Stimulated activated CD4-positive, alpha-beta T cell treated with anti-CD3 and anti-CD28 coated beads, Interleukin-2, amount 100 ng/mL, for 24 hours (primary cell): ENCODE results near the gene MOSMO.
"Not testable (repeated sequence)": the region's sequence is repeated elsewhere in the genome, so short reads cannot be mapped to it uniquely, and the experiment has no call there.

Source experiments
- DNase-seq, 2 donors: peaks; one replicate each; pipeline ENCODE4 v3.0.0-alpha.2; 2020

Gene MOSMO

DNA sequence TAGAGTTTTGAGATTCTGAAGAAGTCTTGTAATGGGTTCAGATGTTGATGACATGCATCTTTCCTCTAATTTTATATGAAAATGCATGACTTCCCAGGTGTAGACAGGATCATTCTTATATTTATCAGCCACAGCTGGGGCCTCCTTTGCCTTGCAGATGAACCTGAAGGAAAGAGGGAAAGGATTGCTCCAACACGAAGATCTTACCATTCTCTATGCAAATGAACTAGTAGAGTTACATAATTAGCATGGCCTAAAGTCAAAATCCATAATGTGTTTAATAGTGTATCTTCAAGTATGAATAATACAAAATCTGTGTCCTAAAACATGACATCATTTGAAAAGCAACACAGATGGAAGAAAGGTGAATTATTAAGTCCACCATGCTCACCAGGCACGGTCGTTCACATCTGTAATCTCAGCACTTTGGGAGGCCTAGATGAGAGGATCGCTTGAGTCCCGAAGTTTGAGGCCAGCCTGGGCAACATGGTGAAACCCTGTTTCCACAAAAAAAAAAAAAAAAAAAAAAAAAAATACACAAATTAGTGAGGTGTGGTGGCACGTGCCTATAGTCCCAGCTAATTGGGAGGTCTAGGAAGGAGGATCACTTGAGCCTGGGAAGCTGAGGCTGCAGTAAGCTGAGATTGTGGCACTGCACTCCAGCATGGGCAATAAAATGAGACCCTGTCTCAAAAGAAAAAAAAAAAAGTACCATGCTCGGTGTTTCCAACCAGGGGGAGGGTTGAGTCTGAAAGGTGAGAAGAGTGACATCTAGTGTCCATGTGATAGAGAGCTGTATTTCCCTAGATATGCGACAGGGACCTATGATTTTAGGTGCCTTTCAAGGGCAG lies 90.7 kb downstream of the MOSMO start:
- DNase-seq: no peak

DNA sequence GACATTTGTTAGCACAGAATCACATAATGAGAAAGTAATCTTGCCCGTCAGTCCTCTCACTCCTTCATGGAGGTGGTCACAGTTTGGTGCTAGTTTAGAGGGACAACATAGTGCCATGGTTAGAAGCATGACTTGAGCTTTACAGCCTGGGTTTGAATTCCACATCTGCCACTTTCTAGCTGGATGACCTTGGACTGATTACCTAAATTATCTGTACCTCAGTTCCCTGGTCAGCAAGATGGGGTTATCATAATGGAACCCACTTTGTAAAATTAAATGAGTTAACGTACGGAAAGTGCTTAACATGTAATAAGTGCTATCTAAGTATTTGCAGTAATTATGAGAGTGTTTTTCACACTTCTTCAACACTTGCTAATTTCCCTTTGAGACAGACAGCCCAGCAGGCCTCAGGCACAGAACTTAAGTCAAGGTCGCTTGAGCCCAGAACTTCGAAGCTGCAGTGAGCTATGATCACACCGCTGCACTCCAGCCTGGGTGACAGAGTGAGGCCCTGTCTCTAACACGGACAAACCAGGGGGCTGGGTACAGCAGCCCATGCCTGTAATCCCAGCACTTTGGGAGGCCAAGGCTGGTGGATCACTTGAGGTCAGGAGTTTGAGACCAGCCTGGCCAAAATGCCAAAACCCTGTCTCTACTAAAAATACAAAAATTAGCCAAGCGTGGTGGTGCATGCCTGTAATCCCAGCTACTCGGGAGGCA lies 91.5 kb downstream of the MOSMO start:
- no peak for DNase-seq

DNA sequence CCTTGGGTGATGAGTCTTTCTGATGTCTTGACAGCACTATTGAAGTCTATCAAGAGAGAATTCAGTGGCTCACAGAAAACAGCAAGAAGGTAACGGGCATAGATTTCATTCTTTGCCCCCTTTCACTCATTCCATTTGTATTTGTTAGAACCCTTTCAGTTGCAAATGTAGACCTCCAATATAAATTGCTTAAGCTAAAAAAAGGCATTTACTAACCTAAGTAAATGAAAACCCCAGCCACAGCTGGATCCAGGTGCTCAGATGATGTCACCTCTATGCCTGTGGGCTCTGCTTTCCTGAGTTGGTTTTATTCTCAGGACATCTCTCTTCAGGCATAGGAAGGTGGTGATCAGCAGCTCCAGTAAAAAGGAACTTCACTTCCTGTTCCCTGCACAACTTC lies 95.5 kb downstream of the MOSMO start:
- no peak for DNase-seq

DNA sequence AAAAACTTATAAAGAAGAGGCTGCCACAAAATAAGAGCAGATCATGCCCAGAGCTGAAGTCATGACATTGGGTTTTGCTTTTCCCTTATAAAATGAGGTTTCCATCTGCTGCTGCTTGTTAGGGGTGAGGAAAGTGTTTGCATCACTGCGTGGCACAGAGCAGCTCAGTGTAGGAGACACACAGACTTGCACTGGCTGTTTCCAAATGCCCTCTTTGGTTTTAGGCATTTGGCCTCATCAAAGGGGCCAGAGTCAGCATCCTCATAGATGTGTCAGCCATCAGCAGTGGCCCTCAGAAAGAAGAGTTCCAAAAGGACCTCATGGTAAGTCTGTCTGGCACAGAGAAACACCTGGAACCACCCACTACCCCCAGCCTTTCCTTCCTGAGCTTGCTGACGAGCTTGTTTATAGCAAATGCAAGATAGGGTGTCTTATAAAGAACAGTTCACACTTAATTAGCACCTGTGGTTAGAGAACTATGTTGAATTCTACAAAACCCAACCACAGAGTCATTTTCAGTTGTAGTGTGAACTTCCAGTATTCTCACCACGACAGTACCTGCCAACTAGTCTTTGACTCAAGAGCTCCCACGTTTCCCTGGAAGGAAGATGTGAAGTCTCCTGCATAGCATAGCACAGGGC lies 101.5 kb downstream of the MOSMO start:
- no peak for DNase-seq

DNA sequence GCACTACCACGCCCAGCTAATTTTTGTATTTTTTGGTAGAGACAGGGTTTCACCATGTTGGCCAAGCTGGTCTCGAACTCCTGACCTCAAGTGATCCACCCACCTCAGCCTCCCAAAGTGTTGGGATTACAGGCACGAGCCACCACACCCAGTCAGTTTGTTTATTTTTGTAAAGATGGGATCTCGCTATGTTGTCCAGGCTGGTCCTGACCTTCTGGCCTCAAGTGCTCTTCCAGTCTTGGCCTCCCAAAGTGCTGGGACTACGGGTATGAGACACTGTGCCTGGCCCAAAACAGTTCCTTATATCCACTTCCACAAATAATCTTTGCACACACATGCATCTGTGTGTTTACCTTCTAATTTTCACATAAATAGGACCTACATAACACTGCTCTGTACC lies 103.7 kb downstream of the MOSMO start:
- not testable (repeated sequence) for DNase-seq

DNA sequence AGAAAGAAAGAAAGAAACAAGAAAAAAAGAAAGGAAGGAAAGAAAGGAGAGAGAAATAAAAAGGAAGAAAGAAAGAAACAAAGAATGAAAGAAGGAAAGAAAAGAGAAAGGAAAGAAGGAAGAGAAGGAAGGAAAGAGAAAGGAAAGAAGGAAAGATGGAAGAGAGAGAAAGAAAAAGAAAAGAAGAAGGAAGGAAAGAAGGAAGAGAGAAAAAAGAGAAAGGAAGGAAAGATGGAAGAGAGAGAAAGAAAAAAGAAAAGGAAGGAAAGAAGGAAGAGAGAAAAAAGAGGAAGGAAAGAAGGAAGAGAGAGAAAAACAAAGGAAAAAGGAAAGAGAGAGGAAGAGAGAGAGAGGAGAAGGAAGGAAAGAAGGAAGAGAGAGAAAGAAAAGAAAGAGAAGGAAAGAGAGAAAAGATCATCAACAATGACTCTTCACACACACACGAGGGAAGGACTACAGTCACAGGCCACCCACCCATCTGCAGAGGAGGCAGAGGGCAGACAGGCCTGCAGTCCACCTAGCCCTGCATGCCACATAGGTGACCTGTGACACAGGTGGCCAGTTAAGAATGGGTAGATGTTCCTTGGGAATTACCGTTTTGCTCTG lies 108.3 kb downstream of the MOSMO start:
- DNase-seq: no peak

DNA sequence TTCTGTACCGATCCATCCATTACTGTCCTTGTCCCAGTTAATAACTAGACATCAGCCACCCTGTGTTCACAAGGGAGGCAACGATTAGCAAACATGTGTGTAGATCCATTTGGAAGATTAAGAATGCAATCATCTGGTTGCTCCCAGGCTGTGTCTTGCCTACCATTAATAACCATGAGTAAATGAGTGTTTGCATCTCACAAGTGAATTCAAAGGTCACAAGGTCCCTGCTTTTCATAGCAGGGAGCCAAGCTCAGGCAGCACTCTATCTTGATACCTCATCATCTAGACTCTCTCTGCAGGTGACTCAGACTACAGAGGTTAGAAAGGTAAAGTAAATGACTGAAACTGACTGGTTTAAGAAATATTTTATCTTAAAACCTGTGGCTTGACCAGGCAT lies 109.7 kb downstream of the MOSMO start:
- no peak for DNase-seq

DNA sequence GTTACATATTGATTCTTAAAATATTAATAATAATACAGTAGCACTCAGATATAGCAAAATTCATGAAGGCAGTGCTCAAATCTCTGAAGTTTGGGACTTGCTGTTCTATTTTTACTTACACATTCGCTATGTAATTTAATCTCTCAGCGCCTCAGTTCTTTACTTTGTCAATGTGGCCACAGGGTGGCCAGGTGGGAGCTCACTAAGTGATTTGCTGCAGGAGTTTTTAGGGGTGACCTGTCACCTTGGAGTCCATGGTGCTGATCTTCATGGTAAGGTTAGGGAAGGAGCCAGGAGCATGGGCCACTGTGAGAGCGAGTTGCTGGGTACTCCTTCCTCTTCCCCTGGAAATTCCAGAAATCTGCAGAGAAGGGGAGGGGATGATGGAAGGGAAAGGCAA lies 112.5 kb downstream of the MOSMO start:
- DNase-seq: no peak

DNA sequence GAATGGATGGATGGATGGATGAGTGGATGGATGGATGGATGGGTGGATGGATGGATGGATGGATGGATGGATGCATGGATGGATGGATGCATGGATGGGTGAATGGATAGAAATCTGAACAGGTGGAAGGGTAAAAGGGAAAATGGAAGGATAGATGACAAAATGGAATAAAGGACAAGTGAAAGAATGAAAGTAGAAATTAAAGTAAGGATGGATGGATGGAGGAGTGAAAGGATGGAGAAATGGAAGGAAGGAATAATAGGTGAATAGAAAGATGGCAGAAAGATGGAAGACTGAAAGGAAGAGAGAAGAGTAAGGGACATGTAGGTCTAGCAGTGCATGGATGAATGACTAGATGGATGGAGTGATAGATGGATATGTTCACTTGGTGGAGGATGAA lies 114.3 kb downstream of the MOSMO start:
- DNase-seq: no peak

DNA sequence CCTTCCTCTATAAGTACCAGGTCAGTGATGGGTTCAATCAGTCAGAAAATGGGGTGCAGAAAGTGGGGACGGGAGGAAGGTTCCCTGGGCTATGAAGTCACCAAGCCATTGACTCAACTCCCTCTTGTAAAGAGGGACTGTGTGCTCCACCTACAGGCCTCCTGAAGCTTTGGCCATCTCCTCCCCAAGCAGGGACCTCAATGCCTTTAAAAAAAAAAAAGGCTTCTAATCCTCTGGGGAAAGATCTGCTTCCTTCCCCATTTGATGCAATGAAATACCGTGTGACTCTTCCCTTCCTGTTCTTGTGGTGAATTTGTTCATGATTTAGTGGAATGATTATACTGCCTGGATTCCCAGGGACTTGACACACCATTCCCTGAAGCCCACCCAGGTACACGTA lies 115.2 kb downstream of the MOSMO start:
- no peak for DNase-seq

DNA sequence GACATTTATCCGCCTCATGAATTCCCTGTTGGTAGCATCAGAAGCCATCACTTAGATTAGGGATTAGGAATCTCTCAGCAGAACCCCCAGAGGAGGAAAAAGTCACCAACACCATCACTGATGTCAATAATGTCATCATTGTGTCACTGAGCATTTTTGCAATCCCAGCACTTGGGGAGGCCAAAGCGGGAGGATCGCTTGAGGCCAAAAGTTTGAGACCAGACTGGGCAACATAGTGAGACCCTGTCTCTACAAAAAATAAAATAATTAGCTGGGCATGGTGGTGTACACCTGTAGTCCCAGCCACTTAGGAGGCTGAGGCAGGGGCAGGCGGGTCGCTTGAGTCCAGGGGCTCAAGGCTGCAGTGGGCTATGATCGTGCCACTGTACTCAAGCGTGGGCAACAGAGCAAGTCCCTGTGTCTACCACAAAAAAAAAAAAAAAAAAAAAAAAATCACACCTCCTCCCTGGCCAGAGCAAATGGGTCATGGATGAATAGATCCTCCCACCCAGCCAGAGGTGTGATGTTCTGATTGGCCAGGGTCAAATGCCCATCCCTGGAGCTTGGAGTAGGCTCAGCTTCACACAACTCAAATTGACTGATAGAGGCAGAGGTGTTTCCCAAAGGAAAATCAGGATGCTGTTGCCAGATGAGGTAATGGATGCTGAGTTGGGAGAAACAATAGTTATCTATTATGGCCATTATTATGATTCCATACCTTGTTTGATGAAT lies 116.0 kb downstream of the MOSMO start:
- no peak for DNase-seq

DNA sequence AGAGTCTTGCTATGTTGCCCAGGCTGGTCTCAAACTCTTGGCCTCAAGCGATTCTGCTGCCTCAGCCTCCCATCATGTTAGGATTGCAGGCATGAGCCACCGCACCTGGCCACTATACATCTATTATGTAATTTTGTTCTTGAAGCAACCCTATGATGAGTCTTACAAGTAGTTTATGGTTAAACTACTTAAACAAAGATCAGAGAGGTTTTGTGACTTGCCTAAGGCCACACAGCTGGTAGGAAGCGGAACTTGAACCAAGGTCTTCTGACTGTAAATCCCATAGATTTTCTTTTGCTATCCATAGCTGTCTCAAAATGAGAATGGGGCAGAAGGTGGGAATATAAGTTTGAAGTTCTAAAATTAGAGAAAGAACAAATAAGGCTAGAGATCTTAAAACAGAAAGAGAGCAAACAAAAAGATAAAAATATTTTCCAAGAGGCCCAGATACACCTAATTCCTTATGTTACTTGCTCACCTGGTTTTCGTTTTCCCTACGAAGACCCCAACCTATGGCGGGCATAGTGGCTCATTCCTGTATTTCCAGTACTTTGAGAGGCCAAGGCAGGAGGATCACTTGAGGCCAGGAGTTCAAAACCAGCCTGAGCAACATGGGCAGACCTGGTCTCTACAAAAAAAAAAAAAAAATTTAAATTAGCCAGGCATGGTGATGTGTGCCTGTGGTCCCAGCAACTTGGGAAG lies 116.8 kb downstream of the MOSMO start:
- no peak for DNase-seq

DNA sequence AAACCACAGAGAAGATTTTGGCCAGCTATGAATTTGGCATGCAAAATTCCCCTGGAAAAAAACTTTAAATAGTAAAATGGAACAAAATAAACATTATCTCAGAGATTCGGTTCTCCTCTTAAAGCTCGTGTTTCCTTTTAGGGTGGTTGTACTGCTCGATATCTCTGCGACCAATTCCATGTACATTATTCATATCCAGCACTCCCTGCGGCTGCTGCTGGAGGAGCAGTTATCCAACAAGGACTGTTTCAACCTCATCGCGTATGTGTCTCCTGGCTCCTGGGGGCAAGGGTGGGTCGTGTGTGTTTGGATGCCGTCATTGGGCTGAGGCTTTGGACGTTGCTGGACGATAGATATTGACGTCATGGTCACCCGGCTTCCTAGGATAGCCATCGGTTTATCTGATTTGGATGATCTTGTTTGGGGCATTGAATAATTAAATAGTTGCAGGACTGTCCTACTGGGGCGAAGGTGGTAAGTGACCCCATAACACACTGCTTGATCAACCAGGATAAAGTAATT lies 118.2 kb downstream of the MOSMO start:
- no peak for DNase-seq

DNA sequence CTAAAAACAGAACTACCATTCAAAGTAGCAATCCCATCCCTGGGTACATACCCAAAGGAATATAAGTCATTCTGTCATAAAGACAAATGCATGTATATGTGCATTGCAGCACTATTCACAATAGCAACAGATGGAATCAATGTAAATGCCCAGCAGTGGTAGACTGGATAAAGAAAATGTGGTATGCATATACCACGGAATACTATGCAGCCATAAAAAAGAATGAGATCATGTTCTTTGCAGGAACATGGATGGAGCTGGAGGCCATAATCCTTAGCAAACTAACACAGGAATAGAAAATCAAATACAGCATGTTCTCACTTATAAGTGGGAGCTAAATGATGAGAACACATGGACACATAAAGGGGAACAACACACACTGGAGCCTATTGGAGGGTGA lies 120.6 kb downstream of the MOSMO start:
- not testable (repeated sequence) for DNase-seq

DNA sequence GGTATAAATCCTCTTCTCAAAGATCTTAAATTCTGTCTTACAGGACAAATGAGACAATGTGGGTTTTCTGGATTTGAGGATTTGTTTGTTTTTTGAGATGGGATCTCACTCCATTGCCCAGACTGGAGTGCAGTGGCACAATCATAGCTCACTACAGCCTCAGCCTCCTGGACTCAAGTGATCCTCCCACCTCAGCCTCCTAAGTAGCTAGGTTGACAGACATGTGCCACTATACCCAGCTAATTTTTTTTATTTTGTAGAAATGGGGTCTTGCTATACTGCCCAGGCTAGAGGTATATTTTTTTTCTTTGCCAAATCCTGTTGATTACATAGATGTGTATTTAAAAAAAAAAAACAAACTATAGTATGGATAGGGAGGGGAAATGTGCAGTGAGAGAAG lies 122.6 kb downstream of the MOSMO start:
- no peak for DNase-seq

DNA sequence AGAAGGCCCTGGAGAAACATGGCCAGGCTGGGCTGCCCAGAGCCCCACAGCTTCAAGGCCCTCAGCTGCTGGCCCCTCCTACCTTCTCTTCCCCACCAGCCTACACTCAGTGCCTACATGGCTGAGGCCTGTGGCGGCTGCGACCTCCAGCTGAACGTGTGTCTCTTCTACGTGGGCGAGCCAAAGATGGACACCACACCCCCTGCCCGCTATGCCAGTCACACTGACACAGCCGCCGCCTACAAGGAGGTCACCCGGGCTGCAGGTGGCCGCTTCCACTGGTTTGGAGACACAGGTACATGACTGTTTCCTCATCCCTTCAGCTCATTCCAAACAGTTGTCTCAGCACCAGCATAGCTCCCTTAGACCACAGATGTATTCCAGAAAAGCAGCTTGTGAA lies 124.9 kb downstream of the MOSMO start:
- DNase-seq: no peak
